ENCODE results near the gene PPP1R14B. TPM values are rescaled to one million over a fixed set of nuclear protein-coding genes. Genes with fewer than 3 reads are reported as not detected.

PPP1R14B gene
- total and polyA plus RNA-seq, 12 donors, result 52.4 to 331 (median 92.5) TPM

DNA sequence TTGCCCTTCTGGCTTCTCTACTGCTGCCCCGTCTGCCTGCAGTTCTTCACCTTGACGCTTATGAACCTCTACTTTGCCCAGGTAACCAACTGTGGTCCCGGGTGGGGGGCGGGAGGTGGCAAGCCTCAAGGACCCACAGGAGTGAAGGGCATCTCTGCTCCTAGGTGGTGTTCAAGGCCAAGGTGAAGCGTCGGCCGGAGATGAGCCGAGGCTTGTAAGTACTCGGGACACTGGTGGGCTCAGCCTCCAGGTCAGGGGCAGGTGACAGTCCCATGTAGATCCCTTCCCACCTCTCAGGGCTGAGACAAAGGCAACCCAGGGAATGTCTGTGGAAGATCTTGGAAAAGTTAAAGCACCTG is 40.0 kb upstream of the PPP1R14B start:
- 91 to 92% methylated on average over 9 of the region's 9 CpGs for WGBS, 2 donors
- Histone ChIP-seq H3K9me3 (no peaks in the 10 kb centered on the region), H3K27me3 (peaks cover 9 to 22% (median 20%) of the 10 kb centered on the region in 7 donors), H3K36me3 (peaks cover 0 to 23% (median 0%) of the 10 kb centered on the region in 9 donors), H3K4me1 (peaks cover 18 to 46% (median 34%) of the 10 kb centered on the region in 9 donors), H3K4me3 (no peak overlapping the region), H3K27ac (no peak overlapping the region)
- TF ChIP-seq, protein P1, sequence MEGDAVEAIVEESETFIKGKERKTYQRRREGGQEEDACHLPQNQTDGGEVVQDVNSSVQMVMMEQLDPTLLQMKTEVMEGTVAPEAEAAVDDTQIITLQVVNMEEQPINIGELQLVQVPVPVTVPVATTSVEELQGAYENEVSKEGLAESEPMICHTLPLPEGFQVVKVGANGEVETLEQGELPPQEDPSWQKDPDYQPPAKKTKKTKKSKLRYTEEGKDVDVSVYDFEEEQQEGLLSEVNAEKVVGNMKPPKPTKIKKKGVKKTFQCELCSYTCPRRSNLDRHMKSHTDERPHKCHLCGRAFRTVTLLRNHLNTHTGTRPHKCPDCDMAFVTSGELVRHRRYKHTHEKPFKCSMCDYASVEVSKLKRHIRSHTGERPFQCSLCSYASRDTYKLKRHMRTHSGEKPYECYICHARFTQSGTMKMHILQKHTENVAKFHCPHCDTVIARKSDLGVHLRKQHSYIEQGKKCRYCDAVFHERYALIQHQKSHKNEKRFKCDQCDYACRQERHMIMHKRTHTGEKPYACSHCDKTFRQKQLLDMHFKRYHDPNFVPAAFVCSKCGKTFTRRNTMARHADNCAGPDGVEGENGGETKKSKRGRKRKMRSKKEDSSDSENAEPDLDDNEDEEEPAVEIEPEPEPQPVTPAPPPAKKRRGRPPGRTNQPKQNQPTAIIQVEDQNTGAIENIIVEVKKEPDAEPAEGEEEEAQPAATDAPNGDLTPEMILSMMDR (IDR thresholded peaks at IDR 0.05), result no peak
- no peak for ATAC-seq
- no peak for DNase-seq
- intact Hi-C loops (cut with DNase I), result no loop called here

DNA sequence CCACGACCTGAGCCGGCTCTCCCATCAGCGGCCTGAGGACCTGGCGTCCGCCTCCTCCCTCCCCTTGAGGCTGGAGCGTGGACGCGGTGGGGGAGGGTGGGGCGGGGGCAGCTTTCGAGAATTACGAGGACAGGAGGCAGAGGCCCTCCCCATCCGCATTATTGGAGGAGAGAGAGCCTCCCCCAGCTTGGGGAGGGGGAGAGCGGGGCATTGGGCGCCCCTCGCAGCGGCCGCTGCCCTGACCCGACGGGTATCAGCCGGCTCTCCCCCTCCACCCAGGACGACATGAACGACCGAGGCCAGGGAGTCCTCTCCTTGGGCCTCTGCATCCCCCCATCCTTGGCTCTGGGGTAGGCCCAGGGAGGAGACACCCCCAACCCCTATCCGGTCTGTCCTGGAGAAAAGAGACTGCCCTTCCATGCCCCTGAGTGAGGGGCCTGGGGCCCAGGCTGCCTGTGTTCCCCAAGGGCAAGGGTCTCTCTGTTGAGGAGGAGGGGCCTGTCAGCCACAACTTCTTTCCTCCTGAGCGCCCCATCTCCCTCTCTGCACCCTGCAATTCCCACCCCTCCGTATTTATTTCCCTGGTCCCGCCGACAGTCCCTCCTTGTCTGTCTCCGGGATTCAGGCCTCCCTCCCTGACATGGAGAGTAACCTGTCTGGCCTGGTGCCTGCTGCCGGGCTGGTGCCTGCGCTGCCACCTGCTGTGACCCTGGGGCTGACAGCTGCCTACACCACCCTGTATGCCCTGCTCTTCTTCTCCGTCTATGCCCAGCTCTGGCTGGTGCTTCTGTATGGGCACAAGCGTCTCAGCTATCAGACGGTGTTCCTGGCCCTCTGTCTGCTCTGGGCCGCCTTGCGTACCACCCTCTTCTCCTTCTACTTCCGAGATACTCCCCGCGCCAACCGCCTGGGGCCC is 39.4 kb upstream of the PPP1R14B start:
- intact Hi-C loops (cut with DNase I), result loop anchor here in 5 of 10 donors (1.0 to 2.0 kb wide), 3 partner anchors 15 to 19 kb away; partner anchors contain the start of gene ESRRA (in 2 of the 5)
- Histone ChIP-seq H3K27ac (peak overlapping the region; percentile 84 to 99 (median 95)), H3K9me3 (no peaks in the 10 kb centered on the region), H3K4me3 (peak overlapping the region; percentile 39 to 91 (median 74)), H3K4me1 (peaks cover 14 to 48% (median 31%) of the 10 kb centered on the region in 9 donors), H3K27me3 (peaks cover 3 to 16% (median 13%) of the 10 kb centered on the region in 7 donors), H3K36me3 (peaks cover 0 to 30% (median 0%) of the 10 kb centered on the region in 9 donors)
- DNase-seq, result no peak
- WGBS, 2 donors, result 25 to 36% methylated on average over 29 to 40 of the region's 40 CpGs
- TF ChIP-seq, protein P1 (IDR thresholded peaks at IDR 0.05), result no peak
- peak in 3 of 8 donors; percentile 1 to 9 (median 1) for ATAC-seq

DNA sequence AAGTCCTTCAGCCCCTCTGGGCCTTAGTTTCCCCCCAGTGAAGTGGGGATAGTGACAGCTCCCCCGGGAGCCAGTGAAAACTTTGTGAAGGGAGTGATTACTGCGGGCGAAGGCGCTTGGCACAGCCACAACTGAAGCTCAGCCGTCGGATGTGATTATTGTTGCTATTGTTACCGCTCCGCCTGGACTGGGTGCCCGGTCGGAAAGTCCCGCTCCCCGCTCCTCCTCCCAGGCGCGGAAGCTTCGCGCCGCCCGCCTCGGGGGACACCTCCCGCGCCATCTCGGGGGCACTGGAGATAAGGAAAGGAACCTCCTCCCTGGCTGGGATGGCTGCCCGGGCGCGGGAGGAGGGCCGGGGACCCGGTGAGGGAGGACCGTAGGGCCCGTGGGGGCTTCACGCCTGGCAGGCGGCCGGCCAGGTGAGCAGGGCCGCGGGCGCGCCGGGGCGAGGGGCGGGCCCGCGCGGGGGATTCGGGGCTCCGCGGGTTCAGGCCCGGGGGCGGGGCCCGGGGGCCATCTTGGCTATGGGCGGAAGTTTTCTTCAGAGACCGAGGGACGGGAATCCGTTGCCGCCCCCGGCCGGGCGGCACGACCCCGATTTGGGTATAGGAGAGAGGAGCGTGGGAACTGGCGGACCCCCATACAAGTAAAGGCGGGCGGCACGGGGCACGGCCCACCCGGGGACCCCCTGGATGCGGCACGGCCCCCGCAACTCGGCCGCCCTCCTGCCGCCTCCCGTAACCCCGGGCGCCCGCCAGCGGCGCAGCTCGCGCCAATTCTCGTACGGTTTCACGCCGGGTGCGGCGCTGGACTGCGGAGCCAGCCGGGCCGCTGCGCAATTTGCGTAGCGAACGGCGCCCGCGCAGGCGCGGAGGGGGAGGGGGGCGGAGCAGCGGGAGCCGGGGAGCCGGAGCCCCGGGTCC is 38.5 kb upstream of the PPP1R14B start, which contains the start of gene GPR137:
Gene GPR137, plus strand, starts transcription at position 887 of the 923 bp plus-strand sequence. CDS start 677 bp downstream, outside the sequence.
- H3K4me1 ChIP-seq, result peaks cover 14 to 49% (median 31%) of the 10 kb centered on the region in 9 donors

More for the DNA sequence above, 38.5 kb upstream of the PPP1R14B start, which contains the start of gene GPR137:
- 0 to 1% methylated on average over 76 to 102 of the region's 102 CpGs for WGBS, 2 donors
- intact Hi-C loops (cut with DNase I), result loop anchor here in 5 of 10 donors (1.0 to 2.0 kb wide), 3 partner anchors 14 to 20 kb away; partner anchors contain the start of gene ESRRA (in 2 of the 5)
- H3K36me3 ChIP-seq, result peaks cover 0 to 36% (median 0%) of the 10 kb centered on the region in 9 donors
- H3K27me3 ChIP-seq, result peaks cover 0 to 6% (median 4%) of the 10 kb centered on the region in 7 donors
- peak within 1 kb of the TSS; percentile 84 to 99 (median 95) for H3K27ac ChIP-seq
- TF ChIP-seq, protein P1 (IDR thresholded peaks at IDR 0.05), result no peak
- no peaks in the 10 kb centered on the region for H3K9me3 ChIP-seq
- DNase-seq (peak; percentile 89), ATAC-seq (peak; percentile 60 to 88 (median 72))
- peak within 1 kb of the TSS; percentile 39 to 91 (median 74) for H3K4me3 ChIP-seq
